Measurements from ENCODE around the gene SLC35F6.

DNA sequence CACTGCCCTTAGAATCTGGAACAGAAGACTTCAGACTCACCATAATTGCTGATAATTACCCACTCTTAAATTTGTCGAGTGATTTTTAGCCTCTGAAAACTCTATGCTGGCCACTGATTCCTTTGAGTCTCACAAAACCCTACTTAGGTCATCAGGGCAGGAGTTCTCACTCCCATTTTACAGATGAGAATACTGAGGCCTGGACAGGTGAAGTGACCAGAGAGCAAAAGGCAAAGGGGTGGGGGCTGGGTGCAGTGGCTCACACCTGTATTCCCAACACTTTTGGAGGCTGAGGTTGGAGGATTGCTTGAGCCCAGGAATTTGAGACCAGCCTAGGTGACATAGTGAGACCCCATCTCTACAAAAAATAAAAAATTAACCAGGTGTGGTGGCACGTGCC is 34.8 kb upstream of the SLC35F6 start:
- TF ChIP-seq EZH2 (IDR thresholded peaks at IDR 0.05; ENCODE audit: borderline replicate concordance, insufficient read depth, low read depth, low read length, poor library complexity, severe bottlenecking), result no peak
- TF ChIP-seq, protein P1, sequence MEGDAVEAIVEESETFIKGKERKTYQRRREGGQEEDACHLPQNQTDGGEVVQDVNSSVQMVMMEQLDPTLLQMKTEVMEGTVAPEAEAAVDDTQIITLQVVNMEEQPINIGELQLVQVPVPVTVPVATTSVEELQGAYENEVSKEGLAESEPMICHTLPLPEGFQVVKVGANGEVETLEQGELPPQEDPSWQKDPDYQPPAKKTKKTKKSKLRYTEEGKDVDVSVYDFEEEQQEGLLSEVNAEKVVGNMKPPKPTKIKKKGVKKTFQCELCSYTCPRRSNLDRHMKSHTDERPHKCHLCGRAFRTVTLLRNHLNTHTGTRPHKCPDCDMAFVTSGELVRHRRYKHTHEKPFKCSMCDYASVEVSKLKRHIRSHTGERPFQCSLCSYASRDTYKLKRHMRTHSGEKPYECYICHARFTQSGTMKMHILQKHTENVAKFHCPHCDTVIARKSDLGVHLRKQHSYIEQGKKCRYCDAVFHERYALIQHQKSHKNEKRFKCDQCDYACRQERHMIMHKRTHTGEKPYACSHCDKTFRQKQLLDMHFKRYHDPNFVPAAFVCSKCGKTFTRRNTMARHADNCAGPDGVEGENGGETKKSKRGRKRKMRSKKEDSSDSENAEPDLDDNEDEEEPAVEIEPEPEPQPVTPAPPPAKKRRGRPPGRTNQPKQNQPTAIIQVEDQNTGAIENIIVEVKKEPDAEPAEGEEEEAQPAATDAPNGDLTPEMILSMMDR (IDR thresholded peaks at IDR 0.05), result no peak

All from B cell (primary cell).